Measurements from ENCODE around the gene ATP10D. TPM values are rescaled to one million over a fixed set of nuclear protein-coding genes. Genes with fewer than 3 reads are reported as not detected.

The ATP10D gene
- total and polyA plus RNA-seq, 12 donors: 2.8 to 15.7 (median 8.6) TPM

DNA sequence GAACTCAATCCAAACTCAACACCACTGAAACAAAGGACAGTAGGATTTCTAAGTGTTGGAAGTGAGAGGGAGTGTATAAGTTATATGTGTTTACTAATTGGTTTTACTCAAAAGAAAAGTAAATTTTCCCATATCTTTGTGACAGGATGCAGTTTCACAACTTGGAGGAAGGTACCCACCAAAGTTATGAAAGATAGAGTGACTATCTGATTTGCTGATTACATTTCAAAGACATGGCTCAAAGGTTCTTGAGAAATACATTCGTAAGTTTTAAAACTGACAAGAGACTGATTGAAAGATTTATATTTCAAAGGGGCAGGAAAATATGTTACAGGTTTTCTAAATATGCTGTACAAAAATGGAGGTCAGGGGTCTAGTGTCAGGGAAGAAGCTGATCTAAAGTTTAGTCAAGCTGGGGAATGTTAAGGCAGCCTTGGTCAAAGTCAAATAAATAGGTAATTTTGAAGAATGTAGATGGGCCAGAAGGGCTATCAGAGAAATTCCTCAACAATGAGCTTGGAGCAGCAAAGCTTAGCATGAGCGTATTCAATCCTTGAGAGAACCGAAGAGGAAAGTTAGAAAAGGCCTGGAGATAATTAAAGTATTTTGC is 11.8 kb upstream of the ATP10D start:
- no peak for DNase-seq
- TF ChIP-seq, protein P1, sequence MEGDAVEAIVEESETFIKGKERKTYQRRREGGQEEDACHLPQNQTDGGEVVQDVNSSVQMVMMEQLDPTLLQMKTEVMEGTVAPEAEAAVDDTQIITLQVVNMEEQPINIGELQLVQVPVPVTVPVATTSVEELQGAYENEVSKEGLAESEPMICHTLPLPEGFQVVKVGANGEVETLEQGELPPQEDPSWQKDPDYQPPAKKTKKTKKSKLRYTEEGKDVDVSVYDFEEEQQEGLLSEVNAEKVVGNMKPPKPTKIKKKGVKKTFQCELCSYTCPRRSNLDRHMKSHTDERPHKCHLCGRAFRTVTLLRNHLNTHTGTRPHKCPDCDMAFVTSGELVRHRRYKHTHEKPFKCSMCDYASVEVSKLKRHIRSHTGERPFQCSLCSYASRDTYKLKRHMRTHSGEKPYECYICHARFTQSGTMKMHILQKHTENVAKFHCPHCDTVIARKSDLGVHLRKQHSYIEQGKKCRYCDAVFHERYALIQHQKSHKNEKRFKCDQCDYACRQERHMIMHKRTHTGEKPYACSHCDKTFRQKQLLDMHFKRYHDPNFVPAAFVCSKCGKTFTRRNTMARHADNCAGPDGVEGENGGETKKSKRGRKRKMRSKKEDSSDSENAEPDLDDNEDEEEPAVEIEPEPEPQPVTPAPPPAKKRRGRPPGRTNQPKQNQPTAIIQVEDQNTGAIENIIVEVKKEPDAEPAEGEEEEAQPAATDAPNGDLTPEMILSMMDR (IDR thresholded peaks at IDR 0.05): no peak
- Histone ChIP-seq H3K27ac (no peak overlapping the region), H3K9me3 (no peaks in the 10 kb centered on the region), H3K4me3 (no peak overlapping the region), H3K36me3 (no peaks in the 10 kb centered on the region), H3K27me3 (no peaks in the 10 kb centered on the region), H3K4me1 (no peaks in the 10 kb centered on the region)
- intact Hi-C loops (cut with DNase I): no loop called here
- ATAC-seq: no peak
- WGBS, 2 donors: 89 to 90% methylated on average over 3 of the region's 3 CpGs

DNA sequence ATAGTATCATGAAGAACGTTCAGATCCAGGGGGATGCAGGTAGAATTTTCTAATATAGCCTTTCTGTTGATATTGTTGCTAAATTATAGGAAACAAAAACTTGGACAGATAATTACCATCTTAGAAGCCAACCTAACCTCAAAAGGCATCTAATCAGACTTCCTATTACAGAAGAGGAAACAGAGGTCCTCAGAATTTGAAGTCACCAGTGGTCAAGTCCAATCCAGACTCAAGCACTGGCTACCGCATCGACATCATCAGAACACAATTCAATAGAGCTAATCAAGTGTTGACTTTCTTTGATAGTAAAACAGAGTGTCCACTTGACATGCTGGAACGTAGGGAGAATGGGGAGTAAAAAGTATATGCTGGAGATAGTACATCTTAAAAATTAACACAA is 10.3 kb upstream of the ATP10D start:
- no peak for ATAC-seq
- TF ChIP-seq, protein P1 (IDR thresholded peaks at IDR 0.05): no peak
- 44 to 55% methylated on average over 4 of the region's 4 CpGs for WGBS, 2 donors
- no peaks in the 10 kb centered on the region for H3K27me3 ChIP-seq
- H3K36me3 ChIP-seq: no peaks in the 10 kb centered on the region
- H3K9me3 ChIP-seq: no peaks in the 10 kb centered on the region
- no peak for DNase-seq
- intact Hi-C loops (cut with DNase I): no loop called here
- no peak overlapping the region for H3K4me3 ChIP-seq
- H3K4me1 ChIP-seq: no peaks in the 10 kb centered on the region
- H3K27ac ChIP-seq: no peak overlapping the region

DNA sequence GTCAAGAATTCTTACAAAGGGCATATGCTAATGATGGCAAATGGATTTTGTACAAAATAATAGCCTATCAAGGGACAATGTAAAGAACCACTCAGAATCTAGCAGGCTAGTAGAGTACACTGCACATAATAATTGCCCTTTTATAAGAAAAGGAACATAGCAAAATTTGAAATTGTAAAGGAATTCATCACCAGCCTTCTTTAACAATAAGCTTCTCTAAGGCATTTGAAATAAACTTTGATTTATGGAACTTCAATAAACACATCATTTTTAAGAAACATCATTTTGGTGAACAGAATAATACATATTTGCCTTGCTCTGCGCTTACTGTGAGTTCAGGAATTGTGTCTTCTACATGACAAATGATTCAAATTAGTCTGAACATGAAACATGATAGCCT is 9.7 kb upstream of the ATP10D start:
- Histone ChIP-seq H3K27me3 (no peaks in the 10 kb centered on the region), H3K4me1 (no peaks in the 10 kb centered on the region), H3K27ac (no peak overlapping the region), H3K4me3 (no peak overlapping the region), H3K9me3 (no peaks in the 10 kb centered on the region), H3K36me3 (no peaks in the 10 kb centered on the region)
- TF ChIP-seq, protein P1 (IDR thresholded peaks at IDR 0.05): no peak
- ATAC-seq (no peak), DNase-seq (no peak)
- intact Hi-C loops (cut with DNase I): no loop called here
- 96 to 97% methylated on average over 1 of the region's 1 CpG for WGBS, 2 donors

DNA sequence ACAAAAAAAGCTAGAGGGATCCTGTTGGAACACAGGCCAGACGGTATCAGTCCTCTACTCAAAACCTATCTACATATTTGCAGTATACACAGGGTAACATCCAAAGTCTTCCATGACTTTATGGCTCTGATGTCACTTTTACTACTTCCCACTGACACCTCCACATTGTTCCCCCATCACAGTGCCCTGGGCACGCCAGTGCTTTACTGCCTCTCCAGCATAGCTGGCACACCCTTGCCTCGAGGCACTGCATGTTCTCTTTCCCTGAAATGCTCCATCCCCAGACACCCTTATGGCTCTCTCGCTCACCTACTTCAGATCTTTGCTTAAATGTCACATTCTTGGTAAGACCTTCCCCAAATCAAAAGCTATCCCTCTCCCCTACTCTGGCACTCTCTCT is 6.3 kb upstream of the ATP10D start:
- ATAC-seq: no peak
- H3K27ac ChIP-seq: no peak overlapping the region
- H3K36me3 ChIP-seq: no peaks in the 10 kb centered on the region
- H3K4me1 ChIP-seq: peaks cover 0 to 14% (median 0%) of the 10 kb centered on the region in 9 donors
- WGBS, 2 donors: 87 to 92% methylated on average over 4 of the region's 4 CpGs
- H3K9me3 ChIP-seq: no peaks in the 10 kb centered on the region
- H3K27me3 ChIP-seq: no peaks in the 10 kb centered on the region
- no peak overlapping the region for H3K4me3 ChIP-seq
- TF ChIP-seq, protein P1 (IDR thresholded peaks at IDR 0.05): no peak
- intact Hi-C loops (cut with DNase I): no loop called here
- DNase-seq: no peak
